Measurements from ENCODE around the gene DDX1.
"Not testable (repeated sequence)": the region's sequence is repeated elsewhere in the genome, so short reads cannot be mapped to it uniquely, and the experiment has no call there.

DNA sequence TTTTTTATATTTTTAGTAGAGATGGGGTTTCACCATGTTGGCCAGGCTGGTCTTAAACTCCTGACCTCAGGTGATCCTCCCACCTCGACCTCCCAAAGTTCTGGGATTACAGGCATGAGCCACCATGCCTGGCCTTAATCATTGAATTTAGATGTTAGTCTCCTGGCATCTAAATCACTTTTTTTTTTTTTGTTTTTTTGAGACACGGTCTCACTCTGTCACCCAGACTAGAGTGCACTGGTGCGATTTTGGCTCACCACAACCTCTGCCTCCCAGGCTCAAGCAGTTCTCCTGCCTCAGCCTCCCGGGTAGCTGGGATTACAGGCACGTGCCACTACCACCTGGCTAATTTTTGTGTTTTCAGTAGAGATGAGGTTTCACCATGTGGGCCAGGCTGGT lies 29.8 kb downstream of the DDX1 start:
- not testable (repeated sequence) for TF ChIP-seq POLR2A (IDR thresholded peaks at IDR 0.05; ENCODE audit: low read length); GATA1 (IDR thresholded peaks at IDR 0.05; ENCODE audit: low read depth, low read length)
